Keratinocyte (primary cell): ENCODE data around the gene PLEKHB2. TPM values are rescaled to one million over a fixed set of nuclear protein-coding genes. Genes with fewer than 3 reads are reported as not detected.

ENCODE experiments used
- DNase-seq: peaks from one replicate; pipeline ENCODE4 v3.0.0-alpha.2; 2011; ENCODE audit warnings: low read depth, missing footprints, low spot score
- FAIRE-seq: peaks from 2 replicates; lab custom pipeline; 2011; peaks lifted over from hg19 to GRCh38; lab: Jason Lieb, UNC
- H2AFZ ChIP-seq: 2 replicates; pipeline ENCODE4 v1.6.0; 2012; ENCODE audit warnings: low read length, control low read depth, inconsistent platforms; ENCODE audit not compliant: control insufficient read depth
- H3K27ac ChIP-seq: 2 replicates; pipeline ENCODE4 v1.5.1; 2011; ENCODE audit warnings: low read length; ENCODE audit not compliant: control insufficient read depth, insufficient read depth
- H3K27me3 ChIP-seq: 3 replicates; pipeline ENCODE4 v1.6.0; 2011; ENCODE audit warnings: low read length; ENCODE audit not compliant: control insufficient read depth, insufficient read depth; ENCODE audit errors: extremely low read depth
- H3K36me3 ChIP-seq, 2 experiments: 2 replicates in 1 of 2; 3 replicates in 1 of 2; pipeline ENCODE4 v1.5.1; 2011; ENCODE audit warnings: low read length in 2 of 2, mild to moderate bottlenecking in 1 of 2; ENCODE audit not compliant: control insufficient read depth in 2 of 2, insufficient read depth in 2 of 2; ENCODE audit errors: extremely low read depth in 1 of 2
- H3K4me1 ChIP-seq: 3 replicates; pipeline ENCODE4 v1.5.1; 2011; ENCODE audit warnings: low read length; ENCODE audit not compliant: control insufficient read depth, insufficient read depth; ENCODE audit errors: extremely low read depth
- H3K4me2 ChIP-seq: 3 replicates; pipeline ENCODE4 v1.6.0; 2011; ENCODE audit warnings: low read depth, low read length; ENCODE audit not compliant: control insufficient read depth, insufficient read depth; ENCODE audit errors: extremely low read depth
- H3K4me3 ChIP-seq, 3 experiments: fragments of 200-600 bp in 1 of 3; sonication (generic) in 1 of 3; 2 replicates in 2 of 3; 3 replicates in 1 of 3; pipeline ENCODE4 v1.5.1; 2011 to 2016; ENCODE audit warnings: low read length in 3 of 3, mild to moderate bottlenecking in 3 of 3, control low read depth in 2 of 3, inconsistent platforms in 1 of 3, low read depth in 1 of 3, mixed read lengths in 1 of 3, mixed run types in 1 of 3, moderate library complexity in 1 of 3; ENCODE audit not compliant: control insufficient read depth in 2 of 3, insufficient read depth in 2 of 3; ENCODE audit errors: extremely low read depth in 1 of 3
- H3K79me2 ChIP-seq: 2 replicates; pipeline ENCODE4 v1.6.0; 2012; ENCODE audit warnings: low read length; ENCODE audit not compliant: control insufficient read depth, insufficient read depth
- H3K9ac ChIP-seq: 3 replicates; pipeline ENCODE4 v1.6.0; 2011; ENCODE audit warnings: low read length; ENCODE audit not compliant: control insufficient read depth, insufficient read depth; ENCODE audit errors: extremely low read depth
- H3K9me1 ChIP-seq: 3 replicates; pipeline ENCODE4 v1.6.0; 2011; ENCODE audit warnings: low read length; ENCODE audit not compliant: control insufficient read depth, insufficient read depth; ENCODE audit errors: extremely low read depth
- H3K9me3 ChIP-seq: 2 replicates; pipeline ENCODE4 v1.5.1; 2012; ENCODE audit warnings: low read depth, low read length; ENCODE audit not compliant: control insufficient read depth
- H4K20me1 ChIP-seq: 3 replicates; pipeline ENCODE4 v1.6.0; 2011; ENCODE audit warnings: low read length; ENCODE audit not compliant: control insufficient read depth, insufficient read depth; ENCODE audit errors: extremely low read depth
- EZH2 ChIP-seq: IDR thresholded peaks from one replicate; pipeline ENCODE4 v1.6.1; 2012; ENCODE audit warnings: inconsistent platforms, mild to moderate bottlenecking, low read length, moderate library complexity
- dilution Hi-C: fragments of 300-500 bp; cut with MboI; formaldehyde crosslinking; loops from one replicate; pipeline ENCODE4 v1.7.0; 2020; ENCODE audit warnings: low sequenced_read_pairs; ENCODE audit not compliant: extremely low pct_ligation_motif_present
- polyA plus RNA-seq, 5 experiments: library from polyadenylated mRNA; depleted of rRNA in 3 of 5; stranded (reverse) in 3 of 5; stranded (forward) in 1 of 5; unstranded in 1 of 5; fragments of >200 nt; gene quantifications; 1 replicate in 1 of 5; 2 replicates in 3 of 5; 3 replicates in 1 of 5; pipeline versions ENCODE4 v1.2.1 to v1.2.3, GENCODE V29; 2011 to 2012; ENCODE audit warnings: missing spikeins in 2 of 5, low read depth in 1 of 5, low replicate concordance in 1 of 5
- TF ChIP-seq, protein P1 (sequence below), 3 experiments: IDR thresholded peaks in 1 of 3; conservative IDR thresholded peaks in 1 of 3; optimal IDR thresholded peaks in 1 of 3; 2 replicates in 2 of 3; 3 replicates in 1 of 3; pipeline versions ENCODE3 to v1.5.1; 2011; ENCODE audit warnings: low read length in 3 of 3, mild to moderate bottlenecking in 3 of 3, moderate library complexity in 2 of 3, control low read depth in 1 of 3, inconsistent platforms in 1 of 3; ENCODE audit not compliant: insufficient read depth in 2 of 3; ENCODE audit errors: extremely low read depth in 1 of 3

PLEKHB2 gene
- polyA plus RNA-seq, 1 donor (not counting 4 experiments of a cell fraction or from before 2014, with no cell fraction given): 77.0 TPM

DNA sequence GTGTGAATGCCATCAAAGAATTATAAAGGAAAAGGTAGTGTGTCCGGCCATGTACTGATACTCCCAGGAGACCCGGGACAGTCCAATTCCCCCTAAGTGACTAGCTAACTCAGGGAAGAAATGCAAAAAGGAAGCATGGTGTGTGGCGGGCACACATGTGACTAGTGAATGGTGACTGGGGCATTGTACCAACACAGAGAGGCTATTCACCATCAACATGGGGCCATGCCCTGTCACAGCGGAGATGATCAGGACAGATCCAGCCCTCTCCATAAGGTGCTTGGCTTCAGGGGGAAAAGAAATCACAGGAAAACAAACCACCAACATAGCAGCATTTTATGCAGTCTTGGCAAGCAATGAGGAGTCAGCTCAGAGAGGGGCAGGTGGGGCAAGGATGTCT is 46.2 kb upstream of the PLEKHB2 start:
- TF ChIP-seq EZH2: no peak
- TF ChIP-seq, protein P1, sequence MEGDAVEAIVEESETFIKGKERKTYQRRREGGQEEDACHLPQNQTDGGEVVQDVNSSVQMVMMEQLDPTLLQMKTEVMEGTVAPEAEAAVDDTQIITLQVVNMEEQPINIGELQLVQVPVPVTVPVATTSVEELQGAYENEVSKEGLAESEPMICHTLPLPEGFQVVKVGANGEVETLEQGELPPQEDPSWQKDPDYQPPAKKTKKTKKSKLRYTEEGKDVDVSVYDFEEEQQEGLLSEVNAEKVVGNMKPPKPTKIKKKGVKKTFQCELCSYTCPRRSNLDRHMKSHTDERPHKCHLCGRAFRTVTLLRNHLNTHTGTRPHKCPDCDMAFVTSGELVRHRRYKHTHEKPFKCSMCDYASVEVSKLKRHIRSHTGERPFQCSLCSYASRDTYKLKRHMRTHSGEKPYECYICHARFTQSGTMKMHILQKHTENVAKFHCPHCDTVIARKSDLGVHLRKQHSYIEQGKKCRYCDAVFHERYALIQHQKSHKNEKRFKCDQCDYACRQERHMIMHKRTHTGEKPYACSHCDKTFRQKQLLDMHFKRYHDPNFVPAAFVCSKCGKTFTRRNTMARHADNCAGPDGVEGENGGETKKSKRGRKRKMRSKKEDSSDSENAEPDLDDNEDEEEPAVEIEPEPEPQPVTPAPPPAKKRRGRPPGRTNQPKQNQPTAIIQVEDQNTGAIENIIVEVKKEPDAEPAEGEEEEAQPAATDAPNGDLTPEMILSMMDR (optimal IDR thresholded peaks at IDR 0.05 in 1 of 3, IDR thresholded peaks at IDR 0.05 in 1 of 3, conservative IDR thresholded peaks at IDR 0.05 in 1 of 3; ENCODE audit: extremely low read depth in 1 of 3, insufficient read depth in 2 of 3, low read length in 3 of 3): no peak
- dilution Hi-C loops: no loop called here
- DNase-seq: no peak

DNA sequence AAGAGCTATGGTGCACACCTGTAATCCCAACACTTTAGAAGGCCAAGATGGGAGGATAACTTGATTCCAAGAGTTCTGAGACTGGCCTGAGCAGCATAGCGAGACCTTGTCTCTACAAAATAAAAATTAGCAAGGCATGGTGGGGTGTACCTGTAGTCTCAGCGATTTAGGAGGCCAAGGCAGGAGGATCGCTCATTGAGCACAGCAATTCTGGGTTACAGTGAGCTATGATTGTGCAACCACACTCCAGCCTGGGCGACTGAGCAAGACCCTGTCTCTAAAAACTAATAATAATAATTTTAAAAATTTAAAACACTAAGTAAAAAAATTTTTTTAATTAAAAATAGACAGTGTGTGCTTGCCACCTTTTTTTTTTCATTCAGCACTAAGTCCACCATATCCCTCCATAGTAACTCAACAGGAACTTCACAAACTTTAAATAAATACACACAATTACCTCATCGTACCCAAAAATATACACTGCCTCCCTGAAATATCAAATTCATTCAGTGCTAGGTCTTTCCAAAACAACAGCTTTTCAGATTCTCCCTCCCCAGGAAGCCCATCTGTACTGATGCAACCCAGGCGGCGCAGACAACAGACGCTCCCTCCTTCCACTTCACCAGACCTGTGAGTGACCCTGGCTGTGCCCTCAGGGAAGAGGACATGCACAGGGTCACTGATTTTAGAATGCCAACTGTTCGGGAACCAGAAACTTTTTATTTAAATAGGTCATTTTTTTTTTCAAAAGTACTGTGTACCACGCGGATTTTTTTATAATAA is 41.4 kb upstream of the PLEKHB2 start:
- no peak for TF ChIP-seq EZH2
- TF ChIP-seq, protein P1 (optimal IDR thresholded peaks at IDR 0.05 in 1 of 3, IDR thresholded peaks at IDR 0.05 in 1 of 3, conservative IDR thresholded peaks at IDR 0.05 in 1 of 3; ENCODE audit: extremely low read depth in 1 of 3, insufficient read depth in 2 of 3, low read length in 3 of 3): no peak
- Histone ChIP-seq H3K9ac (no peak overlapping the region), H3K36me3 (peaks cover 17 to 20% of the 10 kb centered on the region in 2 experiments), H4K20me1 (peaks cover 9% of the 10 kb centered on the region), H3K79me2 (peaks cover 94% of the 10 kb centered on the region), H3K4me1 (peaks cover 4% of the 10 kb centered on the region), H3K27ac (no peak overlapping the region), H3K9me3 (no peaks in the 10 kb centered on the region), H3K4me2 (no peak overlapping the region), H3K4me3 (no peak overlapping the region), H3K27me3 (no peaks in the 10 kb centered on the region), H2AFZ (no peak overlapping the region), H3K9me1 (no peaks in the 10 kb centered on the region)
- DNase-seq (no peak), FAIRE-seq (no peak)
- dilution Hi-C loops: no loop called here

More for the DNA sequence above, 46.2 kb upstream of the PLEKHB2 start:
- Histone ChIP-seq H3K4me3 (no peak overlapping the region), H3K9ac (no peak overlapping the region), H4K20me1 (peaks cover 12% of the 10 kb centered on the region), H3K36me3 (peaks cover 28 to 33% of the 10 kb centered on the region in 2 experiments), H3K27ac (no peak overlapping the region), H3K27me3 (no peaks in the 10 kb centered on the region), H2AFZ (no peak overlapping the region), H3K4me1 (peaks cover 4% of the 10 kb centered on the region), H3K9me1 (no peaks in the 10 kb centered on the region), H3K9me3 (no peaks in the 10 kb centered on the region), H3K4me2 (no peak overlapping the region), H3K79me2 (peaks cover 91% of the 10 kb centered on the region)
- FAIRE-seq: no peak
